Measurements from ENCODE around the gene PNLIPRP3. TPM values are rescaled to one million over a fixed set of nuclear protein-coding genes. Genes with fewer than 3 reads are reported as not detected.

Gene PNLIPRP3
- total RNA-seq, 1 donor from 2014 or later: not detected

GRCh38 chr10:116430288-116430687, 2.6 kb downstream of the PNLIPRP3 start:
- DNase-seq (ENCODE audit: low read depth) (no peak), FAIRE-seq (no peak)
- H3K27ac Mint-ChIP-seq (ENCODE audit: unreplicated experiment): no peak overlapping the region
- no peak overlapping the region for H3K4me3 Mint-ChIP-seq (ENCODE audit: unreplicated experiment)
- H3K9me3 ChIP-seq (ENCODE audit: insufficient read depth, low read depth, low read length): no peaks in the 10 kb centered on the region
- H3K36me3 Mint-ChIP-seq (ENCODE audit: low read depth, unreplicated experiment): no peaks in the 10 kb centered on the region
- H4K20me1 ChIP-seq (ENCODE audit: insufficient read depth, low read length): no peaks in the 10 kb centered on the region
- no peak overlapping the region for H3K4me2 ChIP-seq (ENCODE audit: low read length)
- H3K4me3 ChIP-seq (ENCODE audit: insufficient read depth, low read depth, low read length): no peak overlapping the region
- no peak overlapping the region for H3K9ac ChIP-seq (ENCODE audit: low read length)
- H3K79me2 ChIP-seq (ENCODE audit: insufficient read depth, low read length): no peaks in the 10 kb centered on the region
- no peaks in the 10 kb centered on the region for H3K27me3 ChIP-seq (ENCODE audit: insufficient read depth, low read length)
- H3K4me1 Mint-ChIP-seq (ENCODE audit: low read depth, unreplicated experiment): no peaks in the 10 kb centered on the region
- TF ChIP-seq CTCF (IDR thresholded peaks at IDR 0.05; ENCODE audit: insufficient read depth, low read depth, low read length) (no peak), EZH2 (IDR thresholded peaks at IDR 0.05; ENCODE audit: insufficient read depth, low read length) (no peak)
- H3K4me1 ChIP-seq (ENCODE audit: insufficient read depth, low read length): no peaks in the 10 kb centered on the region
- no peaks in the 10 kb centered on the region for H3K27me3 Mint-ChIP-seq (ENCODE audit: low read depth, unreplicated experiment)
- H2AFZ ChIP-seq (ENCODE audit: low read depth, low read length): no peak overlapping the region
- H3K27ac ChIP-seq (ENCODE audit: low read depth, low read length): no peak overlapping the region
- H3K9me3 Mint-ChIP-seq (ENCODE audit: unreplicated experiment): no peaks in the 10 kb centered on the region
- no peaks in the 10 kb centered on the region for H3K36me3 ChIP-seq (ENCODE audit: insufficient read depth, low read length)

GRCh38 chr10:116431598-116431997, 4.0 kb downstream of the PNLIPRP3 start:
- Mint-ChIP-seq H3K27me3 (ENCODE audit: low read depth, unreplicated experiment) (no peaks in the 10 kb centered on the region), H3K9me3 (ENCODE audit: unreplicated experiment) (no peaks in the 10 kb centered on the region), H3K27ac (ENCODE audit: unreplicated experiment) (no peak overlapping the region), H3K4me1 (ENCODE audit: low read depth, unreplicated experiment) (no peaks in the 10 kb centered on the region), H3K4me3 (ENCODE audit: unreplicated experiment) (no peak overlapping the region), H3K36me3 (ENCODE audit: low read depth, unreplicated experiment) (no peaks in the 10 kb centered on the region)
- Histone ChIP-seq H3K9me3 (ENCODE audit: insufficient read depth, low read depth, low read length) (no peaks in the 10 kb centered on the region), H2AFZ (ENCODE audit: low read depth, low read length) (no peak overlapping the region), H3K27ac (ENCODE audit: low read depth, low read length) (no peak overlapping the region), H3K79me2 (ENCODE audit: insufficient read depth, low read length) (no peaks in the 10 kb centered on the region), H3K36me3 (ENCODE audit: insufficient read depth, low read length) (no peaks in the 10 kb centered on the region), H3K4me1 (ENCODE audit: insufficient read depth, low read length) (no peaks in the 10 kb centered on the region), H4K20me1 (ENCODE audit: insufficient read depth, low read length) (no peaks in the 10 kb centered on the region), H3K4me3 (ENCODE audit: insufficient read depth, low read depth, low read length) (no peak overlapping the region), H3K27me3 (ENCODE audit: insufficient read depth, low read length) (no peaks in the 10 kb centered on the region), H3K9ac (ENCODE audit: low read length) (no peak overlapping the region), H3K4me2 (ENCODE audit: low read length) (no peak overlapping the region)
- DNase-seq (ENCODE audit: low read depth) (no peak), FAIRE-seq (no peak)
- TF ChIP-seq EZH2 (IDR thresholded peaks at IDR 0.05; ENCODE audit: insufficient read depth, low read length) (no peak), CTCF (IDR thresholded peaks at IDR 0.05; ENCODE audit: insufficient read depth, low read depth, low read length) (no peak)

- FAIRE-seq (no peak), DNase-seq (ENCODE audit: low read depth) (no peak)
- H3K4me3 Mint-ChIP-seq (ENCODE audit: unreplicated experiment): no peak overlapping the region
- Histone ChIP-seq H2AFZ (ENCODE audit: low read depth, low read length) (no peak overlapping the region), H3K27ac (ENCODE audit: low read depth, low read length) (no peak overlapping the region), H3K9ac (ENCODE audit: low read length) (no peak overlapping the region), H4K20me1 (ENCODE audit: insufficient read depth, low read length) (no peaks in the 10 kb centered on the region), H3K4me1 (ENCODE audit: insufficient read depth, low read length) (no peaks in the 10 kb centered on the region), H3K4me3 (ENCODE audit: insufficient read depth, low read depth, low read length) (no peak overlapping the region), H3K9me3 (ENCODE audit: insufficient read depth, low read depth, low read length) (no peaks in the 10 kb centered on the region), H3K36me3 (ENCODE audit: insufficient read depth, low read length) (no peaks in the 10 kb centered on the region), H3K27me3 (ENCODE audit: insufficient read depth, low read length) (no peaks in the 10 kb centered on the region), H3K79me2 (ENCODE audit: insufficient read depth, low read length) (no peaks in the 10 kb centered on the region), H3K4me2 (ENCODE audit: low read length) (no peak overlapping the region)
- H3K27me3 Mint-ChIP-seq (ENCODE audit: low read depth, unreplicated experiment): peaks cover 10% of the 10 kb centered on the region
- no peaks in the 10 kb centered on the region for H3K9me3 Mint-ChIP-seq (ENCODE audit: unreplicated experiment)
- H3K4me1 Mint-ChIP-seq (ENCODE audit: low read depth, unreplicated experiment): no peaks in the 10 kb centered on the region
- TF ChIP-seq CTCF (IDR thresholded peaks at IDR 0.05; ENCODE audit: insufficient read depth, low read depth, low read length) (no peak), EZH2 (IDR thresholded peaks at IDR 0.05; ENCODE audit: insufficient read depth, low read length) (no peak)
- H3K27ac Mint-ChIP-seq (ENCODE audit: unreplicated experiment): no peak overlapping the region
- no peaks in the 10 kb centered on the region for H3K36me3 Mint-ChIP-seq (ENCODE audit: low read depth, unreplicated experiment)
These were observed 9.5 kb downstream of the PNLIPRP3 start for GRCh38 chr10:116437076-116437692.

Data from astrocyte (in vitro differentiated cells and primary cell).